ENCODE measurements around the gene AQP1.

The AQP1 gene

DNA sequence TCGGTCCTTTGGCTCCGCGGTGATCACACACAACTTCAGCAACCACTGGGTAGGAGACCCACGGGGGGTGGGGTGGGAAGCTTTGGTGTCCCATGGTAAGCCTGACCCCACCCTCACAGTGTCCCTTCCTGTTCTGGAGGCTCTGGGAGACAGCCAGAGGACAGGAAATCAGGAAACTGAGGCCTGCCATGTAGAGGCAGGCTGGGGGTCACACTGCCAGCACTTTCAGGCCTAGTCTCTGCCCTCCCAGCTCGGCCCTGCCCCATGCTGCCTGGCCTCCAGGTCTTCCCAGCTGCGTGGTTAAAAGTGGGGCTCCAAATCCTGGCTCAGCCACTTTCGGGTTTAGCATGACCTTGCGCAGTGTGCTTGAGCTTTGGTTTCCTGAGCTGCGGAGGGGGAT lies 10.9 kb downstream of the AQP1 start:
- DNase-seq, result no peak

DNA sequence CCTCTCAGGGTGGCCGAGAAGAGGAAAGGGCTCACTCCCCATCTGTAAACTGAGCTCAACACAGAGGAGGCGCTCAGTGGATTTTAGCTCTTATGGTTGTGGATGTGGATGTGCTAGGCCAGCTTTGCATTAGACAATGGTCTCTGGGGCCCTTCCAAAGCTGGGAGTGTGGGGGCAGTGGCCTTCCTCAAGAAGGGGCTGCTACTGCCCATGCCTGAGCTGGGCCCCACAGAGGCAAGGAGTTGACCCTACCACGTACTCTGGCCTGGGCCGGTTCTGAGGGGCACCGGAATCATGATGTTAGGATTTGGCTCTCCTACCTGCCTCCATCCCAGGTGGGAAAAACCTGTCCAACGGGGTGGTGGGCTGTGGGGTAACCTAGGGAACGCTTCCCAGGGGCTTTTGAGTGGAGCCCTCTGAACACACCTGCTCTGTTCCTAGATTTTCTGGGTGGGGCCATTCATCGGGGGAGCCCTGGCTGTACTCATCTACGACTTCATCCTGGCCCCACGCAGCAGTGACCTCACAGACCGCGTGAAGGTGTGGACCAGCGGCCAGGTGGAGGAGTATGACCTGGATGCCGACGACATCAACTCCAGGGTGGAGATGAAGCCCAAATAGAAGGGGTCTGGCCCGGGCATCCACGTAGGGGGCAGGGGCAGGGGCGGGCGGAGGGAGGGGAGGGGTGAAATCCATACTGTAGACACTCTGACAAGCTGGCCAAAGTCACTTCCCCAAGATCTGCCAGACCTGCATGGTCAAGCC lies 11.5 kb downstream of the AQP1 start:
- no peak for DNase-seq

DNA sequence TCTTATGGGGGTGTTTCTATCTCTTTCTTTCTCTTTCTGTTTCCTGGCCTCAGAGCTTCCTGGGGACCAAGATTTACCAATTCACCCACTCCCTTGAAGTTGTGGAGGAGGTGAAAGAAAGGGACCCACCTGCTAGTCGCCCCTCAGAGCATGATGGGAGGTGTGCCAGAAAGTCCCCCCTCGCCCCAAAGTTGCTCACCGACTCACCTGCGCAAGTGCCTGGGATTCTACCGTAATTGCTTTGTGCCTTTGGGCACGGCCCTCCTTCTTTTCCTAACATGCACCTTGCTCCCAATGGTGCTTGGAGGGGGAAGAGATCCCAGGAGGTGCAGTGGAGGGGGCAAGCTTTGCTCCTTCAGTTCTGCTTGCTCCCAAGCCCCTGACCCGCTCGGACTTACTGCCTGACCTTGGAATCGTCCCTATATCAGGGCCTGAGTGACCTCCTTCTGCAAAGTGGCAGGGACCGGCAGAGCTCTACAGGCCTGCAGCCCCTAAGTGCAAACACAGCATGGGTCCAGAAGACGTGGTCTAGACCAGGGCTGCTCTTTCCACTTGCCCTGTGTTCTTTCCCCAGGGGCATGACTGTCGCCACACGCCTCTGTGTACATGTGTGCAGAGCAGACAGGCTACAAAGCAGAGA lies 12.2 kb downstream of the AQP1 start:
- peak; percentile 17 for DNase-seq

DNA sequence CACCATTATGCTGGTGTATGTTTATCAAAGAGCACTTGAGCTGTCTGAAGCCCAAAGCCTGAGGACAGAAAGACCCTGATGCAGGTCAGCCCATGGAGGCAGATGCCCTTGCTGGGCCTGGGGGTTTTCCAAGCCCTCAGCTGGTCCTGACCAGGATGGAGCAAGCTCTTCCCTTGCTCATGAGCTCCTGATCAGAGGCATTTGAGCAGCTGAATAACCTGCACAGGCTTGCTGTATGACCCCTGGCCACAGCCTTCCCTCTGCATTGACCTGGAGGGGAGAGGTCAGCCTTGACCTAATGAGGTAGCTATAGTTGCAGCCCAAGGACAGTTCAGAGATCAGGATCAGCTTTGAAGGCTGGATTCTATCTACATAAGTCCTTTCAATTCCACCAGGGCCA lies 13.0 kb downstream of the AQP1 start:
- DNase-seq, result no peak

DNA sequence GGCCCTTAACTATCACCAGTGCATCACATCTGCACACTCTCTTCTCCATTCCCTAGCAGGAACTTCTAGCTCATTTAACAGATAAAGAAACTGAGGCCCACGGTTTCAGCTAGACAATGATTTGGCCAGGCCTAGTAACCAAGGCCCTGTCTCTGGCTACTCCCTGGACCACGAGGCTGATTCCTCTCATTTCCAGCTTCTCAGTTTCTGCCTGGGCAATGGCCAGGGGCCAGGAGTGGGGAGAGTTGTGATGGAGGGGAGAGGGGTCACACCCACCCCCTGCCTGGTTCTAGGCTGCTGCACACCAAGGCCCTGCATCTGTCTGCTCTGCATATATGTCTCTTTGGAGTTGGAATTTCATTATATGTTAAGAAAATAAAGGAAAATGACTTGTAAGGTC lies 13.5 kb downstream of the AQP1 start:
- no peak for DNase-seq

DNA sequence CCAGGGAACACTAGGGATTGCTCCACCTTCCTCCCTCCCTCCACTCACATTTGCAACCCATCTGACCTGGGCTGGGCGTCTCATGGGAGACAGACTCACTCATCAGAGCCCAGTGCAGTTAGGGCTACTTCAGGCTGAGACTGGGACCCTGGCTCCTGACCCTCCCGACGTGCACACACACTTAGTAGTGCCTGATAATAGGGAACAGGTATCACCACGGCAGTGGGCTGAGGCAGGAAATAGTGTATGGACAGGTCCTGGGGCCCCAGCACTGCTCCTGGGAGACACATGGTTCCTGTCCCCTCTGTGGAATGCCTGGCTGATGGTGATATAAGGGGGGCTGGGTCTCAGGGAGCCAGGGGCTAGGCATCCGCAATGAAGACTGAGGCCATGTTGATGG lies 14.3 kb downstream of the AQP1 start:
- DNase-seq, result no peak

DNA sequence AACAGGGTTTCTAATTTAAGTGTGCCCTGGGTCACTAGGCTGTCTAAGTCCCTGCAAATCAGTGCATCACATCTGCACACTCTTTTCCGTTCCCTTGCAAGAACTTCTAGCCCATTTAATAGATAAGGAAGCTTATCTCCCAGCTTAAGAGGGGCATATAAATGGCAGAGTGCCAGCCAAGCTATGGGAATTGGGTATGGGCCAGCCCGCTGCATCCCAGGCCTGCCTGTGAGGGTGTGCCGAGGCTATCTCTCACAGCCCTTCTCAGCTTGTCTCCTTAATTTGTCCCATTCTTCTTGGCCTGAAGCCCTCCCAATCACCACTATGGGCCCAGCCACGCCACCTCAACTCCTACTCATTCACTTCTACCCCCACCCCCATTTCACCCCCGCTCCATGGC lies 14.7 kb downstream of the AQP1 start:
- no peak for DNase-seq

DNA sequence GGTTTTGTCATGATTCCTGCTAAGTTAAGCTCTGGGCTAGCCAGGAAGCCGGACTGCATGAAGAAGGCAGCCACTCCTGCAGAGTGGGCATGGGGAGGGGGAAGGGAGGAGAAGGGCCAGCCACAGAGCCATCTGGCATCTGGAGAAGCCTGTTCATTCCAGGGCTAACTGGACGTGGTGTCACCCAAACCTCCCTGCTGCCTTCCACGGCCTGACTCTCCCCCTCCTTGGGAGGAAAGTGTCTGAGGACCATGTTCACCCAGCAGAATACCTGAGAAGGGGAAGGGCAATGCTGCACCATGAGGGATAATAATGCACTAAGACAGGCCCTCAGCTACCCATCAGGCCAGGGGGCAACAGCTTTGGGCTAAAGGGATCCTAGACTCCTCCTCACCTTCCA lies 15.4 kb downstream of the AQP1 start:
- no peak for DNase-seq

DNA sequence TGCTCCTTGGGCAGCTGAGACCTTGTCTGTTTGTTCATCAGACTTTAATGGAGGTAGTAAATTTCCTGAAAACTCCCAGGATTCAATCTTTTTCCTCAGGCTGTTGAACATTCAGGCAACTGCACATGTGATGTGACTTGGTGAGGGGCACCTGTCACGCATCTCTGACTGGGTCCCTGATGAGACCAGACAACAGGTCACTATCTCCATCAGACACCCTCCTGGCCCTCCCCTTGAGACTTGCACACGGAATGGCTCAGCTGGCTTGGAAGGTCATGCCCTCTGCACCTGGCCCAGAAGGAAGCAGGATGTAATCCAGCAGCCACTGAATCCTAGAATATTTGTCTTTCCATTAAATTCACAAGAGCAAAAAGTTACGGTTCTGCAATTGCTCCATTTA lies 15.9 kb downstream of the AQP1 start:
- no peak for DNase-seq

DNA sequence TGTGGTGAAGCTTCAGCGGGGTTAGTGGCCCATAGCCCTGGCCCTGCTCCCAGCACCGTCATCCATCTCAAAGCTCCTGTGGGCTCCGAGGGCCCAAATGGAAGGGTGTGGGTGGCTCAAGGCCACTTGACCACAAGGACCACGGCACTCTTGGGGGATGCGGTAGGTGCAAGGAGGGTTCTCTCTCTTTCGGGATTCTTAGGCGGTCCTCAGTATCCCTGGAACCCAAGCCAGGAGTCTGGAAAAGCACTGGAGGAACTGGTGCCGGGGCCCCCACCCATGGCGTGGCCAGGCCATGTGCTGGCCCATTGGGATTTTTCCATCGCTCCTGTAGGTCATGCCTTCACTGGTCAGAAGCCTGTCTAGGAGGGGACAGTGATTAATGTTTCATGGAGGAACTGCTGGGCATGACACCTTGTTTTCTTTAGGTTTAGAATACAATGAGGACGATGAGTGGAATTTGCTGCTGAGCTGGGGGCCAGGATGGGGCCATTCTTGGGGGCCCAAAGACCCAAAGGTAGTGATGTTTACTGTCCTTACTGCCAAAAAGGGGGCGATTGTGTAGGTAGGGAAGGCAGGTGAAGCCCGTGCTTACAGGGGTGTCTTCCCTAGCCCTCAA lies 16.7 kb downstream of the AQP1 start:
- no peak for DNase-seq

DNA sequence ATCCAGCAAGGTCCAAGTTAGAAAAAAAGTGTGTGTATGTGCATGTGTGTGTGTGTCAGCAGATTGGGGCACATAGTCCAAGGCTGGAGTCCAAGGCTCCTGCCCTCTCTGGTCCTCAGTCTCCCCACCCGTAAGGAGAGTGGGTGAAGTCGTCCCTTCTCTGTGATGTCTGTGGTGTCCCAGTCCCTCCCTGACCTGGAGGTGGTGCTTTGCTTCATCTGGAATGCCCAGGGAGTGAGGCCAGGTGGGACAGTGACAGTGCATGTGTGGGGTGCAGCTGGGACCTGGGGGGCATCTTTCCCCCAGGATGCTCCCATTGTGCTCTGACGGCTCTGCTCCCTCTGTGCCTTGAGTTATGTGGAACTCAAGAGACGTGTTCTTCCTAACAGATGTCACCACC lies 18.0 kb downstream of the AQP1 start:
- DNase-seq, result no peak

DNA sequence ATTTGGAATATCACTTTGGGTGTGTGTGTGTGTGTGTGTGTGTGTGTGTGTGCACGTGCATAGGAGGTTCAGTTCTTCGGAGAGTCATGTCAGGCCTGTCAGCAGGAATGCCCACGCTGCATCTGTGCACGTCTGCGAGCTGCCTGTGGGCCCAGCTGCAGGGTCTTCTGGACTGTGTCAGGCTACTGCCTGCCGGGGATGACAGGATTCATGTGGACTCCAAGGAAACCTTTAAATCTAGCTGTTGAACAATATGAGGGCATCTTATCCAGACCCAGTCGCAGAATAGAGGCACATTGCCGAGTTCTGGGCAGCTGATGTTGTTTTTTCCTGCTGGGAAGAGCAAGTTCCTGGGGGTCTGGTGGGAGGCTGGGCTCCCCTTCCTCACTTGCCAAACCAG lies 19.0 kb downstream of the AQP1 start:
- peak; percentile 14 for DNase-seq

DNA sequence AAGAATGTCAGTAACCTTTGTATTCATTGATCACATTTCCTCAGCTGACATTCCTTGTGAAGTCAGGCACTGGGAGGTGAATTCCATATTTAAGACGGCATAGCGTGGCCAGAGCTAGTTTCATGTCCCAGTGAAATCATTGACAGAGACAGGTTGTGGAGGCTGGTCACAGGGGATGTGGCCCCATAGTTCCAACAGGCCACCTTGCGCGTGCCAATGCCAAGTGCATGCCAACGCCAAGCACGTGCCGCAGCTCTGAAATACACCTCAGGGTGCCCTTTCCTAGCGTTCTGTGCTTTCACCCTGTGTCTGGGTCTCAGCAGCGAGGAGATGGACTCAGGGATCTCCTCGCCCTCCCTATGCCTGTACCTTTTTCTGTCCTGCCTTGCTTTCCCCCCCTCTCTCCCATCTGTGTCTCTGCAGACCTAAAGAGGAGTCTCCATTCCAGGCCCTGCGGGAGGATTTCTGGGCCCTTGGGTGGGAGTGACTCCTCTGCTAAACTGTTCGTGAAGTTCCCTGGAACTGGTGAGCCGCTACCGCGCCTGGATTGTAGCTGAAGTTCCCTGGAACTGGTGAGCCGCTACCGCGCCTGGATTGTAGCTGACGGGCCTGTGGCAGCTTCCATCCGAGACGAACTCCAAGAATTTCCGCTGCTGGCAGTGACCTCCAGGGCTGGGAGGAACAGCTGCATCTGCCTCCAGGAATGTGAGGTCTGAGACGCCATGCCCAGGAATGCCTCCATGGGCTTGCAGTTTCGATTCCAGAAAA lies 19.7 kb downstream of the AQP1 start:
- no peak for DNase-seq

DNA sequence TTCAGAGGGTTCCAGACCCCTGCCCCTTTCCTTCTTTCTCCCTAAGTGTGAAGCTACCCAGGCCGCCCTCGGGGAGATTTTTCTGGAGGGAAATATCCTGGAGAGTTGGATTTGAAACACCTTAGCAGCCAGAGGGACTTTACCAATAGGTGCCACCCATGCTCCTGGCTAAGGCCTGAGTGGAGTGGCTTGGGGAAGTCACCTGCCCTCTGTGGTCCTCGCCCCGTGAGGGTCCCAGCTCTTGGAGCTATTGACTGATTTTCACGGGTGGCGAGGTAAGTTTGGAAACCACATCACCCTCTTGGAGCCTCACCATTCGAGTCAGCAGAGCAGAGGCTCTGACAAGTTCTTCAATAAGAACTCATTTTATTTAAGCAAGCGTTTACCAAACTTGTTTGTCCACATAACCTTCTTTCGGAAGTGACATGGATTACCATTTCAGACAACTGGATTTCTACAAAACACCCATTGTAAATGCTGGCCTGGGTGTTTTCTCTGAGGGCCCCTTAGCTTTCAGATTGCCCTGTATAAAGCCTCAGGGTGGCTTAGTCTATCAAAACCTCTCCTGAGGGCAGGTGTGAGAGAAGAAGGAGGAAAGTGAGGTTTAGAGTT lies 20.4 kb downstream of the AQP1 start:
- DNase-seq, result no peak

DNA sequence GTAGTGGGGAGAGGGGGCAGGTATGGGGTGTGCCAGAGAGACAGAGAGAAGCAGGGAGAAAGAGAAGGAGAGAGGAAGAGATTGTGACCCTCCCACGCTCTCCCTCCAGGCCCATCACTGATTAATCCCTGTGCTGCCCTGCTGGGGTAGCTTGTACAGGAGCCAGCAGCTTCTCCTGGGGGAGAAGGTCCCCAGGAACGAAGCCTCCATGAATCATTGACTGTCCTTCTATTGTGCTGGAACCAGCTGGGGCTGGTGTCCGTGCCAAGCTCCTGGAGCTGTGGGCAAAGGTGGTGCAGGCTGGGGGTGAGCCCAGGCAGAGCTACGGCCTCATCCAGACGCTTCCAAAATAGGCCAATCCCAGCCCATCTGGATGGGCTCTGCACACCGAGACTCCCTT lies 20.9 kb downstream of the AQP1 start:
- no peak for DNase-seq

DNA sequence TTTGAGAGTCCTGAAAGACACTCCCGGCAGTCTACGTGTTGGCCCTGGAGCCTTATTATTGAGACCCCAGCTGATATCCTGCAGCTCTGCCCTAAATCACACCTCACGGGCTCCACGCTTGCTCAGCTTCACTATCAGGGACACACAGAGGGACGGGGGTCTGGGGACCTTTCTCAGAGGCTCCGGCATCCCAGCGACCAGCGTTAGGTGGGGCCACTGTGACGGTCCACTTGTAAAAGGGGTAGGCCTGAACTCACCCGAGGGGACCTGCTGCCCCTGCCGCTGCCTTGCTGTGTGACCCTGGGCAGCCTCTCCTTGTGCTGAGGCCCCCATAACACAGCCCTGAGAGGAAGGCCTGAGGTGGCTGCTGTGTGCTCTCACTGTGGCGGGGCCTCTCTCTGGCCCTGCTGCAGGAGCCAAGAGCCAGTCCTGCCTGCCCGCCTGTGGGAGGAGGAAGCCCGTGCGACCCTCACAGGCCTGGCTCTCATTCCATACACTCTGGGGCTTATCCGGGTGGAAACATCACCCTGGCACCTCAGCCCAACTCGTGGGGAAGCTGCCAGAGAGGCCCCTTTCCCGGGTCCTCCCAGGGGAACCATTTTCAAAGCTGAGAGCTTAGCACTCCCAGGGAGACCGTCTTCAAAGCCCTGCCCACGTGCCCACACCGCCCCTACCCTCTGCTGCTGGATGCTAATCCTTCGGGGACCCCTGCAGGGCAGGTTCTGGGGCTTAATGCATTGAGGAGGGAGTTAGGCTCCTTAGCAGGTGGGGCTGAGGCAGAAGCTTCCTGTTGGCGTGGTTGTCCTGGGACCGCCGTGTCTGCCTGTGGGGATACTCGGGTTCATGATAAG lies 21.7 kb downstream of the AQP1 start:
- DNase-seq, result peak; percentile 61

DNA sequence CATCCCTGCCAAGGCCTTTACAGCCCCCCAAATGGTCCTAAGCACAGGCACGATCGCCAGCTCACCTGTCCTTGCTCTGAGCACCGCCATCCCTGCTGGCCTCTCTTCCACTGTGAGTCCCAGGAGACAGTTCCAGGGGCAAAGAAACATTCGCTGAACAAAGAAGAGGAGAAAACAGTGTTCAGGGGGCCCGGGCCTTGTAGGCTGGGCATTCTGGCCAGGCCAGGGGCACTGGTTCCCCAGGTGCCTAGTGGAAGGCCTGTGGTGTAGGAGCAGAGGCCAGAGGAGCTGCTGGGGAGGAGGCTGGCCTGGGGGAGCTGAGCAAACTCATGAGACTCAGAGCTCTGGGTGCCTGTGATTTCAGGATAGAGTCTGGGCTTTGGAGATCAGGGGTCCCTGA lies 22.6 kb downstream of the AQP1 start:
- no peak for DNase-seq

DNA sequence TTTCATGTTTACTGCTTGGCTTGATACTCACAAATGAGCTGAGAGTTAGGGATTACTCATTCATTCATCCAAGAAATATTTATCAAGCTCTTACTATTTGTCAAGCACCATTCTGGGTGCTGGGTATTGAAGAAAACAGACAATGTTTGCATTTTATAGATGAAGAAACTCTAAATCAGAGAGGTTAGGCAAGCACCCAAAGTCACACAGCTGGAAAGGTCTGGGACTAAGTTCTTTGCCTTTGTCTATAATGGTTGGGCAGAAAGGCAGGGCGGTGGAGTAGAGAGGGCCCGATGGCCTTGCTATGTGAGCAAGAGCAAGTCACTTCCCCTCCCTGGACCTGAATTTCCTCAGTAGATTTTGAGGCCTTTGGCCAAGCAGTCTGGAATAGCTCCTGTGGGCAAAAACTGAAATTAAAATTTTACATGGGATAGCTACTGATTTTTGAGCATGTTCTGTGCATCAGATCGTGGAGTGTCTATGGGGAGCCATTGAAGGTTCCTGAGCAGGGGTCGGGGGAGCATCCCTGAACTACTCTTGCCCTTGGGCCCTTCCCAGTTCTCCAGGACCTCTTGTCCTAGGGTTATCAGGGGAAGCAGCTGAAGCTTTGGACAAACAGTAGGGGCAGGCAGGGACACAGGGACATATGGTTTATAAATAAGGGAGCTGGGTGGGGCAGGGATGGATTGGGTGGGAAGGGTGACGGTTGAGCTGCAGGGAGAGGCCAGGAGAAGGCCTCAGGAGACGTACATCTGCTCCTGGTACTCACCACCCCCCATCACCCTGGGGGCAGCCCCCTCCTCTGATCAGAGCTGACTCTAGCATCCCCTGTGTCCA lies 23.3 kb downstream of the AQP1 start:
- no peak for DNase-seq

DNA sequence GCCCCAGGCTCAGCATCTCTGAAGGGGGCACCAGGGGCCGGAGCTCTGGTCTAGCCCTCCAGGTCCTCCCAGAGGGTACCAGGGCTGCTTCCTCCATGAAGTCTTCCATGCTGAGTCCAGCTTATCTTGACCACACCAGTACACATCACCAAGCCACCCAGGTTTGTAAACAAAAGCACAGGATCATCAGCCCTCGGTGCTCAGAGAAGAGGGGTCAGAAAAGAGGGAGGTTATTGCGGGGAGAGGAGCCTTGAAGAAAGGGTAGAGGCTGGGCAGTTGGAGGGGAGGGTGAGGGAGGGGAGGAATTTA lies 23.9 kb downstream of the AQP1 start:
- DNase-seq, result no peak

DNA sequence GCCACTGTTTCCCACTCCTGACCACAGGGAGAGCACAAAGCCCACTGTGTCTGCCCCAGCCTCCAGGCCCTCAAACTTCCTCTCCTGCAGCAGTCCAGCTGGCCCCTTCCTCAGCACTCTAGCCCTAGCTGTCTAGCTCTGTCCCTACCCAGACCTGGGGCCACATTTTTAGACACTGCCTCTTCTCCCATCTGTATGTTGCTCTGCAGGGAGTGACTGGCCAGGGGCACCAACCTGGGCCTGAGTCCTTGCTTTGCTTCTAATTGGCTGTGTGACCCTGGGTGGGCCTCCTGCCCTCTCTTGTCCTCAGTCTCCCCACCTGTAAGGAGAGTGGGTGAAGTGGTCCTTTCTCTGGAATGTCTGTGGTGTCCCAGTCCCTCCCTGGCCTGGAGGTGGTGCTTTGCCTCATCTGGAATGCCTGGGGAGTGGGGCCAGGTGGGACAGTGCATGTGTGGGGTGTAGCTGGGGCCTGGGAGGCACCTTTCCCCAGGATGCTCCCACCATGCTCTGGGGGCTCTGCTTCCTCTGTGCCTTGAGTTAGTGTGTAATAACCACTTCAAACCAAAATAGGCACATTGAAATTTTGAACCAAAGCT lies 25.1 kb downstream of the AQP1 start:
- no peak for DNase-seq

DNA sequence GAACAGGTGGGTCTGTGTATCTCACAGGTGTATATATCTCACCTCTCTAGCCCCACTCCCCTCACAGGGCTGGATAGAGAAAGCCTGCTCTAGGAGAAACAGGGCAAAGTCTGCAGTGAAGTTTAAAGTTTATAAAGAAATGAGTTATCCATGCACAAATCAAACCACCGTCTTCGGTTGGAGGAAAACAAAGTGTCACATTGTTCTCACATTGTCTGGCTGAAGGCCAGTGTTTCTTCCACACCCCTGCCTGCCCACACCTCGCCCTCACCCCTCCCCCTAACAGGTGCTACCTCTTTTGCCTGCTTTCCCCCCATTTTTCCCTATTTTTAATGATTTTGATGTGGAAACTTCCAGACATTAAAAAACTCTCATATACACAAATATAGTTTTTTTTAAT lies 25.8 kb downstream of the AQP1 start:
- no peak for DNase-seq
